Measurements from ENCODE around the gene TMEM161A.

GRCh38 chr19:19120308-19121231 is 17.7 kb downstream of the TMEM161A start:
- TF ChIP-seq CTCF (IDR thresholded peaks at IDR 0.05; ENCODE audit: poor library complexity, severe bottlenecking) (no peak), EZH2 (IDR thresholded peaks at IDR 0.05; ENCODE audit: borderline replicate concordance, insufficient read depth, low read length, poor library complexity, severe bottlenecking) (no peak), POLR2AphosphoS5 (IDR thresholded peaks at IDR 0.05) (no peak), REST (IDR thresholded peaks at IDR 0.05; ENCODE audit: borderline replicate concordance) (no peak), TAF1 (IDR thresholded peaks at IDR 0.05; ENCODE audit: low read depth) (no peak), EP300 (conservative IDR thresholded peaks at IDR 0.05; ENCODE audit: poor library complexity, severe bottlenecking) (no peak)

All from neural cell (in vitro differentiated cells).